LoVo (cell line): ENCODE results near the gene C1QBP.
"Not testable (repeated sequence)": the region's sequence is repeated elsewhere in the genome, so short reads cannot be mapped to it uniquely, and the experiment has no call there.

Source experiments
- DNase-seq: peaks from one replicate; pipeline ENCODE4 v3.0.0-alpha.2; 2016; ENCODE audit warnings: low spot score

The C1QBP gene

GRCh38 chr17:5438716-5439445 is at the start of gene C1QBP:
Gene C1QBP, minus strand, starts transcription at chr17:5439155. Its CDS starts 82 bp downstream, at chr17:5439073.
- DNase-seq: peak; percentile 95

- no peak for DNase-seq
These were observed 49.8 kb upstream of the C1QBP start for GRCh38 chr17:5488752-5489151.

- peak; percentile 99 for DNase-seq
These were observed 47.5 kb upstream of the C1QBP start, which contains the start of gene MIS12 for GRCh38 chr17:5486206-5487124. Gene MIS12, plus strand, starts transcription at chr17:5486566. Its CDS starts 2,297 bp downstream, at chr17:5488863.

- peak; percentile 44 for DNase-seq
These were observed 46.6 kb upstream of the C1QBP start, which contains the start of gene DERL2 for GRCh38 chr17:5485270-5486205. Gene DERL2, minus strand, starts transcription at chr17:5486178. Its CDS starts 17 bp downstream, at chr17:5486161.

- no peak for DNase-seq
These were observed 42.5 kb upstream of the C1QBP start for GRCh38 chr17:5481451-5481850.

GRCh38 chr17:5480962-5481361 is 42.0 kb upstream of the C1QBP start:
- no peak for DNase-seq

- DNase-seq: no peak
These were observed 40.0 kb upstream of the C1QBP start for GRCh38 chr17:5478992-5479391.

- DNase-seq: no peak
These were observed 35.0 kb upstream of the C1QBP start for GRCh38 chr17:5473906-5474305.

- no peak for DNase-seq
These were observed 33.6 kb upstream of the C1QBP start for GRCh38 chr17:5472511-5472910.

- DNase-seq: no peak
These were observed 29.1 kb upstream of the C1QBP start for GRCh38 chr17:5468075-5468473.

GRCh38 chr17:5467416-5467815 is 28.5 kb upstream of the C1QBP start:
- no peak for DNase-seq

GRCh38 chr17:5466295-5466694 is 27.3 kb upstream of the C1QBP start:
- DNase-seq: no peak

- DNase-seq: no peak
These were observed 26.0 kb upstream of the C1QBP start for GRCh38 chr17:5464717-5465507.

GRCh38 chr17:5446786-5447185 is 7.8 kb upstream of the C1QBP start:
- no peak for DNase-seq

- DNase-seq: no peak
These were observed 5.3 kb upstream of the C1QBP start for GRCh38 chr17:5444209-5444608.

- DNase-seq: no peak
These were observed 4.8 kb upstream of the C1QBP start for GRCh38 chr17:5443728-5444127.

GRCh38 chr17:5439446-5439764 is 450 bp upstream of the C1QBP start:
- DNase-seq: no peak

- peak; percentile 12 for DNase-seq
These were observed 1.1 kb downstream of the C1QBP start for GRCh38 chr17:5437721-5438317.

GRCh38 chr17:5435781-5436315 is 3.1 kb downstream of the C1QBP start:
- DNase-seq: not testable (repeated sequence)

GRCh38 chr17:5434984-5435383 is 4.0 kb downstream of the C1QBP start:
- DNase-seq: no peak
